SK-N-SH (cell line): ENCODE results near the gene ZFTA. TPM values are rescaled to one million over a fixed set of nuclear protein-coding genes. Genes with fewer than 3 reads are reported as not detected.

Experiments
- CTCF ChIA-PET: fragments of 300-600, 350-600 bp; formaldehyde crosslinking; extraction: SDS; loops from one replicate; lab custom pipeline; 2021; lab: Yijun Ruan, JAX
- POLR2A ChIA-PET: fragments of 350-600 bp; sonication (Branson Sonifier 250); formaldehyde crosslinking; extraction: SDS; loops from one replicate; lab custom pipeline; 2020; ENCODE audit warnings: antibody characterized with exemption, inconsistent platforms; lab: Yijun Ruan, JAX
- DNase-seq: peaks from one replicate; pipeline ENCODE4 v3.0.0; 2012
- H2AFZ ChIP-seq: fragments of 200-600 bp; sonication (generic); 2 replicates; pipeline ENCODE4 v1.8.1; 2016; ENCODE audit warnings: antibody characterized with exemption, mild to moderate bottlenecking, low read depth
- H3F3A ChIP-seq: fragments of 200-600 bp; sonication (generic); replicated peaks from 2 replicates; pipeline ENCODE3; 2016; ENCODE audit warnings: antibody characterized with exemption, mild to moderate bottlenecking; ENCODE audit not compliant: insufficient read depth
- H3K27ac ChIP-seq, 2 experiments: fragments of 200-500 bp in 1 of 2; fragments of 200-600 bp in 1 of 2; sonication (Bioruptor generic) in 1 of 2; sonication (generic), shearing (Covaris generic) in 1 of 2; 2 replicates each; pipeline versions ENCODE4 v1.5.1 to v1.6.1; 2014 to 2016; ENCODE audit warnings: low read depth in 2 of 2, inconsistent platforms in 1 of 2, low read length in 1 of 2, mild to moderate bottlenecking in 1 of 2, mixed read lengths in 1 of 2
- H3K27me3 ChIP-seq: fragments of 200-600 bp; sonication (generic), shearing (Covaris generic); 2 replicates; pipeline ENCODE4 v1.6.1; 2016; ENCODE audit warnings: mixed run types; ENCODE audit not compliant: insufficient read depth
- H3K36me3 ChIP-seq, 2 experiments: fragments of 200-500 bp in 1 of 2; fragments of 200-600 bp in 1 of 2; sonication (Bioruptor generic) in 1 of 2; sonication (generic) in 1 of 2; replicated peaks in 1 of 2; 2 replicates each; pipeline versions ENCODE3 to v1.5.1; 2014 to 2016; ENCODE audit warnings: low read length in 1 of 2, mild to moderate bottlenecking in 1 of 2; ENCODE audit not compliant: insufficient read depth in 2 of 2, control insufficient read depth in 1 of 2
- H3K4me1 ChIP-seq, 2 experiments: fragments of 200-500 bp in 1 of 2; fragments of 200-600 bp in 1 of 2; sonication (Bioruptor generic) in 1 of 2; sonication (generic), shearing (Covaris generic) in 1 of 2; 2 replicates each; pipeline versions ENCODE4 v1.5.1 to v1.6.1; 2014 to 2016; ENCODE audit warnings: low read depth in 1 of 2, low read length in 1 of 2, mixed run types in 1 of 2; ENCODE audit not compliant: insufficient read depth in 2 of 2, control insufficient read depth in 1 of 2
- H3K4me2 ChIP-seq: fragments of 200-600 bp; sonication (generic), shearing (Covaris generic); 2 replicates; pipeline ENCODE4 v1.6.1; 2017; ENCODE audit warnings: mixed run types
- H3K4me3 ChIP-seq, 2 experiments: fragments of 200-500 bp in 1 of 2; fragments of 200-600 bp in 1 of 2; sonication (Bioruptor generic) in 1 of 2; sonication (generic), shearing (Covaris generic) in 1 of 2; 2 replicates each; pipeline versions ENCODE4 v1.5.1 to v1.8.1; 2014 to 2016; ENCODE audit warnings: low read depth in 2 of 2, inconsistent platforms in 1 of 2, low read length in 1 of 2, mild to moderate bottlenecking in 1 of 2, mixed read lengths in 1 of 2, moderate library complexity in 1 of 2
- H3K79me2 ChIP-seq: fragments of 200-600 bp; sonication (generic); 2 replicates; pipeline ENCODE4 v1.8.1; 2017; ENCODE audit warnings: mild to moderate bottlenecking; ENCODE audit not compliant: insufficient read depth
- H3K9ac ChIP-seq: fragments of 200-600 bp; sonication (generic); 2 replicates; pipeline ENCODE4 v1.6.1; 2017; ENCODE audit warnings: mixed run types
- H3K9me2 ChIP-seq: fragments of 200-600 bp; sonication (generic); 2 replicates; pipeline ENCODE4 v1.6.1; 2017; ENCODE audit warnings: mixed run types
- H3K9me3 ChIP-seq: fragments of 200-600 bp; sonication (generic); 2 replicates; pipeline ENCODE4 v1.6.1; 2017; ENCODE audit warnings: mixed run types, mild to moderate bottlenecking, moderate library complexity
- H4K20me1 ChIP-seq: fragments of 200-600 bp; sonication (generic); 2 replicates; pipeline ENCODE4 v1.6.1; 2017; ENCODE audit warnings: mild to moderate bottlenecking, mixed run types; ENCODE audit not compliant: insufficient read depth
- EZH2phosphoT487 ChIP-seq: fragments of 200-600 bp; sonication (generic); IDR thresholded peaks from 2 replicates; pipeline ENCODE4 v1.6.1; 2017; ENCODE audit warnings: low read depth, mixed run types, mild to moderate bottlenecking, antibody characterized with exemption, moderate library complexity, borderline replicate concordance
- FOSL2 ChIP-seq: IDR thresholded peaks from 2 replicates; pipeline ENCODE4 v1.4.0; 2012; ENCODE audit warnings: low read depth, mild to moderate bottlenecking, moderate library complexity, borderline replicate concordance
- FOXJ3 ChIP-seq: sonication (generic); formaldehyde crosslinking; IDR thresholded peaks from 2 replicates; pipeline ENCODE4 v1.5.1; 2020; ENCODE audit warnings: mild to moderate bottlenecking, missing genetic modification reagents
- GABPA ChIP-seq: IDR thresholded peaks from 2 replicates; pipeline ENCODE4 v1.4.0; 2012; ENCODE audit warnings: low read depth, mild to moderate bottlenecking
- MEF2A ChIP-seq: IDR thresholded peaks from 2 replicates; pipeline ENCODE4 v1.4.0; 2012; ENCODE audit warnings: low read depth, borderline replicate concordance
- NFIC ChIP-seq: IDR thresholded peaks from 2 replicates; pipeline ENCODE4 v1.4.0; 2012; ENCODE audit warnings: borderline replicate concordance
- NRF1 ChIP-seq: IDR thresholded peaks from 2 replicates; pipeline ENCODE4 v1.6.1; 2012; ENCODE audit warnings: low read depth, mild to moderate bottlenecking, low read length
- RFX5 ChIP-seq: IDR thresholded peaks from 2 replicates; pipeline ENCODE4 v1.6.1; 2012; ENCODE audit warnings: mild to moderate bottlenecking, improper control_type of control experiment, low read length
- RXRA ChIP-seq: IDR thresholded peaks from 2 replicates; pipeline ENCODE4 v1.4.0; 2012; ENCODE audit warnings: low read depth, mild to moderate bottlenecking, borderline replicate concordance
- SIN3A ChIP-seq: IDR thresholded peaks from 2 replicates; pipeline ENCODE4 v1.6.1; 2012; ENCODE audit warnings: low read depth, mild to moderate bottlenecking, low read length, moderate library complexity, borderline replicate concordance
- SMC3 ChIP-seq: IDR thresholded peaks from 2 replicates; pipeline ENCODE4 v1.6.1; 2012; ENCODE audit warnings: low read depth, low read length, improper control_type of control experiment
- TAF1 ChIP-seq: IDR thresholded peaks from 2 replicates; pipeline ENCODE4 v1.6.1; 2012; ENCODE audit warnings: low read depth, mild to moderate bottlenecking, low read length, moderate library complexity, borderline replicate concordance
- TCF12 ChIP-seq: IDR thresholded peaks from 2 replicates; pipeline ENCODE4 v1.4.0; 2012
- TEAD4 ChIP-seq: IDR thresholded peaks from 2 replicates; pipeline ENCODE4 v1.4.0; 2012; ENCODE audit warnings: mild to moderate bottlenecking, borderline replicate concordance; ENCODE audit not compliant: insufficient read depth
- YY1 ChIP-seq: IDR thresholded peaks from 2 replicates; pipeline ENCODE4 v1.4.0; 2012; ENCODE audit warnings: low read depth, mild to moderate bottlenecking
- WGBS: methylation state at CpG from one replicate; pipeline ENCODE4 v1.1.6; 2017; ENCODE audit warnings: low lambda C conversion rate; 5-methylcytosine and 5-hydroxymethylcytosine counted together
- polyA plus RNA-seq, 3 experiments: library from polyadenylated mRNA; depleted of rRNA; stranded (reverse); fragments of >200 nt; gene quantifications; 2 replicates each; pipeline ENCODE4 v1.2.3, GENCODE V29; 2012
- small RNA-seq, 7 experiments: library from RNA; depleted of rRNA; stranded (forward); fragments of <200 nt; gene quantifications; one replicate each; pipeline ENCODE3, GENCODE V24; 2012
- TF ChIP-seq, protein P1 (sequence below): IDR thresholded peaks from 2 replicates; pipeline ENCODE4 v1.4.0; 2012; ENCODE audit warnings: low read depth
- TF ChIP-seq, protein P2 (sequence below): IDR thresholded peaks from 2 replicates; pipeline ENCODE4; 2012
- TF ChIP-seq, protein P3 (sequence below): IDR thresholded peaks from 2 replicates; pipeline ENCODE4 v1.6.1; 2012; ENCODE audit warnings: mild to moderate bottlenecking, low read depth, low read length, moderate library complexity
- TF ChIP-seq, protein P4 (sequence below): IDR thresholded peaks from 2 replicates; pipeline ENCODE4 v1.4.0; 2012; ENCODE audit warnings: low read depth, borderline replicate concordance

Gene ZFTA
- polyA plus RNA-seq, 1 of the 3 experiments (the other 2 are of a cell fraction), result 8.7 TPM

DNA sequence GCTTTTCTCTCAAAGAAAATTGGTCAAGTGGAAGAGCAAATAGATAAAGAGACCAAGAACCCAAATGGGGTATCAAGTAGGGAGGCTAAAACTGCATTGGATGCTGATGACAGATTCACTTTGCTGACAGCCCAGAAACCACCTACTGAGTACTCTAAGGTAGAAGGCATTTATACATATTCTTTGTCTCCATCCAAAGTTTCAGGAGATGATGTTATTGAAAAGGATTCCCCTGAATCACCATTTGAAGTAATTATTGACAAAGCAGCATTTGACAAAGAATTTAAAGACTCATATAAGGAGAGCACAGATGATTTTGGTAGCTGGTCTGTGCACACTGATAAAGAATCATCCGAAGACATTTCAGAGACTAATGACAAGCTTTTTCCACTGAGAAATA lies 49.6 kb downstream of the ZFTA start:
- H2AFZ ChIP-seq, result no peak overlapping the region
- no peak for TF ChIP-seq NRF1
- TF ChIP-seq, protein P1, sequence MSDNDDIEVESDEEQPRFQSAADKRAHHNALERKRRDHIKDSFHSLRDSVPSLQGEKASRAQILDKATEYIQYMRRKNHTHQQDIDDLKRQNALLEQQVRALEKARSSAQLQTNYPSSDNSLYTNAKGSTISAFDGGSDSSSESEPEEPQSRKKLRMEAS, result no peak
- TF ChIP-seq FOSL2, result no peak
- TF ChIP-seq MEF2A, result no peak
- TF ChIP-seq TEAD4, result no peak
- TF ChIP-seq GABPA, result no peak
- TF ChIP-seq, protein P2, sequence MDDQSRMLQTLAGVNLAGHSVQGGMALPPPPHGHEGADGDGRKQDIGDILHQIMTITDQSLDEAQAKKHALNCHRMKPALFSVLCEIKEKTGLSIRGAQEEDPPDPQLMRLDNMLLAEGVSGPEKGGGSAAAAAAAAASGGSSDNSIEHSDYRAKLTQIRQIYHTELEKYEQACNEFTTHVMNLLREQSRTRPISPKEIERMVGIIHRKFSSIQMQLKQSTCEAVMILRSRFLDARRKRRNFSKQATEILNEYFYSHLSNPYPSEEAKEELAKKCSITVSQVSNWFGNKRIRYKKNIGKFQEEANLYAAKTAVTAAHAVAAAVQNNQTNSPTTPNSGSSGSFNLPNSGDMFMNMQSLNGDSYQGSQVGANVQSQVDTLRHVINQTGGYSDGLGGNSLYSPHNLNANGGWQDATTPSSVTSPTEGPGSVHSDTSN, result no peak
- TF ChIP-seq TCF12, result no peak
- TF ChIP-seq RFX5, result no peak
- TF ChIP-seq NFIC, result no peak
- TF ChIP-seq FOXJ3 (CRISPR knock-in tag), result no peak
- TF ChIP-seq SMC3, result no peak
- no peak for TF ChIP-seq EZH2phosphoT487
- TF ChIP-seq, protein P3, sequence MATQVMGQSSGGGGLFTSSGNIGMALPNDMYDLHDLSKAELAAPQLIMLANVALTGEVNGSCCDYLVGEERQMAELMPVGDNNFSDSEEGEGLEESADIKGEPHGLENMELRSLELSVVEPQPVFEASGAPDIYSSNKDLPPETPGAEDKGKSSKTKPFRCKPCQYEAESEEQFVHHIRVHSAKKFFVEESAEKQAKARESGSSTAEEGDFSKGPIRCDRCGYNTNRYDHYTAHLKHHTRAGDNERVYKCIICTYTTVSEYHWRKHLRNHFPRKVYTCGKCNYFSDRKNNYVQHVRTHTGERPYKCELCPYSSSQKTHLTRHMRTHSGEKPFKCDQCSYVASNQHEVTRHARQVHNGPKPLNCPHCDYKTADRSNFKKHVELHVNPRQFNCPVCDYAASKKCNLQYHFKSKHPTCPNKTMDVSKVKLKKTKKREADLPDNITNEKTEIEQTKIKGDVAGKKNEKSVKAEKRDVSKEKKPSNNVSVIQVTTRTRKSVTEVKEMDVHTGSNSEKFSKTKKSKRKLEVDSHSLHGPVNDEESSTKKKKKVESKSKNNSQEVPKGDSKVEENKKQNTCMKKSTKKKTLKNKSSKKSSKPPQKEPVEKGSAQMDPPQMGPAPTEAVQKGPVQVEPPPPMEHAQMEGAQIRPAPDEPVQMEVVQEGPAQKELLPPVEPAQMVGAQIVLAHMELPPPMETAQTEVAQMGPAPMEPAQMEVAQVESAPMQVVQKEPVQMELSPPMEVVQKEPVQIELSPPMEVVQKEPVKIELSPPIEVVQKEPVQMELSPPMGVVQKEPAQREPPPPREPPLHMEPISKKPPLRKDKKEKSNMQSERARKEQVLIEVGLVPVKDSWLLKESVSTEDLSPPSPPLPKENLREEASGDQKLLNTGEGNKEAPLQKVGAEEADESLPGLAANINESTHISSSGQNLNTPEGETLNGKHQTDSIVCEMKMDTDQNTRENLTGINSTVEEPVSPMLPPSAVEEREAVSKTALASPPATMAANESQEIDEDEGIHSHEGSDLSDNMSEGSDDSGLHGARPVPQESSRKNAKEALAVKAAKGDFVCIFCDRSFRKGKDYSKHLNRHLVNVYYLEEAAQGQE, result no peak
- TF ChIP-seq YY1, result no peak
- TF ChIP-seq TAF1, result no peak
- TF ChIP-seq RXRA, result no peak
- TF ChIP-seq SIN3A, result no peak
- TF ChIP-seq, protein P4, sequence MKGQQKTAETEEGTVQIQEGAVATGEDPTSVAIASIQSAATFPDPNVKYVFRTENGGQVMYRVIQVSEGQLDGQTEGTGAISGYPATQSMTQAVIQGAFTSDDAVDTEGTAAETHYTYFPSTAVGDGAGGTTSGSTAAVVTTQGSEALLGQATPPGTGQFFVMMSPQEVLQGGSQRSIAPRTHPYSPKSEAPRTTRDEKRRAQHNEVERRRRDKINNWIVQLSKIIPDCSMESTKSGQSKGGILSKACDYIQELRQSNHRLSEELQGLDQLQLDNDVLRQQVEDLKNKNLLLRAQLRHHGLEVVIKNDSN, result no peak
- ChIA-PET CTCF (interaction anchor here (0.8 kb wide), 1 partner anchor 19 kb away, joined by 4 read pairs; no protein-coding TSS in a partner anchor), POLR2A (no interaction called here)
- no peak for DNase-seq
- no peak overlapping the region for H3K9ac ChIP-seq
- H3K27me3 ChIP-seq, result no peaks in the 10 kb centered on the region
- H3K9me2 ChIP-seq, result no peaks in the 10 kb centered on the region
- no peak overlapping the region for H3K27ac ChIP-seq
- H3F3A ChIP-seq, result no peaks in the 10 kb centered on the region
- peaks cover 20% of the 10 kb centered on the region; the same call in 1 of the 2 replicates for H3K79me2 ChIP-seq
- H3K4me1 ChIP-seq, result no peaks in the 10 kb centered on the region; a peak in 1 of 4 replicates
- WGBS, result 85% methylated on average over 1 of the region's 1 CpG
- H3K4me2 ChIP-seq, result no peak overlapping the region
- peaks cover 16% of the 10 kb centered on the region for H4K20me1 ChIP-seq
- H3K36me3 ChIP-seq, result peaks cover 0 to 11% of the 10 kb centered on the region in 2 experiments
- H3K4me3 ChIP-seq, result no peak overlapping the region
- H3K9me3 ChIP-seq, result no peaks in the 10 kb centered on the region

Small RNA genes within 50 kb of the gene (small RNA-seq; reads per million reads assigned to genes)
- gene RN7SL596P, result 0 reads per million in 7 experiments

Other genes starting within 250 kb of the ZFTA start
- 4.6 and 5.6 TPM in 2 replicates for gene PLAAT4, start 232.0 kb downstream of the ZFTA start, polyA plus RNA-seq (2012; rRNA removed)
- 0.19 and 0.53 TPM in 2 replicates for gene PLAAT2, start 205.4 kb downstream of the ZFTA start, polyA plus RNA-seq (2012; rRNA removed)
- 39.6 and 44.0 TPM in 2 replicates for gene PLAAT3, start 154.3 kb downstream of the ZFTA start, polyA plus RNA-seq (2012; rRNA removed)
- gene ATL3, start 97.4 kb downstream of the ZFTA start, polyA plus RNA-seq (2012; rRNA removed), result 13.1 and 17.8 TPM in 2 replicates
- 52.7 and 59.0 TPM in 2 replicates for gene RTN3, start 87.3 kb downstream of the ZFTA start, polyA plus RNA-seq (2012; rRNA removed)
- gene SPINDOC, start 44.7 kb upstream of the ZFTA start, polyA plus RNA-seq (2012; rRNA removed), result 39.2 and 45.0 TPM in 2 replicates
- 14.6 and 18.8 TPM in 2 replicates for gene MARK2, start 70.3 kb upstream of the ZFTA start, polyA plus RNA-seq (2012; rRNA removed)
- gene RCOR2, start 148.4 kb upstream of the ZFTA start, polyA plus RNA-seq (2012; rRNA removed), result 1.1 and 1.4 TPM in 2 replicates
- 33.0 and 36.3 TPM in 2 replicates for gene NAA40, start 170.2 kb upstream of the ZFTA start, polyA plus RNA-seq (2012; rRNA removed)
- gene COX8A, start 205.8 kb upstream of the ZFTA start, polyA plus RNA-seq (2012; rRNA removed), result 597 and 824 TPM in 2 replicates
- gene OTUB1, start 217.7 kb upstream of the ZFTA start, polyA plus RNA-seq (2012; rRNA removed), result 183 and 195 TPM in 2 replicates